Stimulated activated CD8-positive, alpha-beta memory T cell treated with anti-CD3 and anti-CD28 coated beads, Interleukin-15, amount 100 ng/mL, for 1 hour (primary cell): ENCODE data around the gene STON1.
"Not testable (repeated sequence)": the region's sequence is repeated elsewhere in the genome, so short reads cannot be mapped to it uniquely, and the experiment has no call there.

Experiments
- DNase-seq: peaks from one replicate; pipeline ENCODE4 v3.0.0-alpha.2; 2020; ENCODE audit warnings: low read depth

Gene STON1

DNA sequence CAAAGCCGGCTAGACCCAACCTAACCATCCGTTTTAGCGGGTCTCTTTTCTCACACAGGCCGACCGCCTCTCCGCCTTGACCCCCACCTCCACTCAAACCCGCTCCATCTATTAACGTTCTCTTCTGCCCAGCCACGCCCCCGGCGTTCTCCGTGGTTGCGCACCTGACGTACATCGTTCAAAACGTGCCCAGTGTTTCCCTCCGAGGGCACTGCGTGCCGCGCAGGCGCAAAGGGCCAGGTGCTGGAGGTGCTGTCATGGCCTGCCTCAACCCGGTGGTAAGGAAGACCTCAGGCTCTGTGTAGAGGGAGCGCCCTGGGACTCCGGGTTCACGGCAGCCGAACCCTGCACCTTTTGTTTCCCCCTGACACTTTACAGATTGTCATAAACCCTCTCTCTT, 87.7 kb downstream of the STON1 start, which contains the start of gene GTF2A1L:
GTF2A1L (plus strand) TSS at position 239 of the 400 bp plus-strand sequence; CDS start at position 258, 19 bp downstream.
- DNase-seq: no peak

DNA sequence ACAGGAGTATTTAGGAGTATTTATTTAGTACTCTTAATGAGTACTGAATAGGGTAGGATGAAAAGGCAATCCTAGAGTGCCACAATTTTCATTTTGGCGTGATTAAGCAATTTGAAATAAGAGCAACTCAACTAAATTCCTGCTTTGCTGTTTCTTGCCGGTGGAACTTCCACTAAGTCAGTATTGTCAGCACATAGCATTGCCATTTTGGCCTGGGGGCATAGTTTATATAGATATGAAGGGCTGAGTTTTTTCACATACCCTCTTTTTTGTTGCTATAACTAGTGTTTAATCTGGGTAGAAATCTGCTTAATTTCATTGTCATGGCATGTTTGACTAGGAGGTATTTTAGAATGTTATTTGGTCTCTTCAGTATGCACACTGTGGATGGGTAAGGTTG, 89.6 kb downstream of the STON1 start:
- DNase-seq: no peak

DNA sequence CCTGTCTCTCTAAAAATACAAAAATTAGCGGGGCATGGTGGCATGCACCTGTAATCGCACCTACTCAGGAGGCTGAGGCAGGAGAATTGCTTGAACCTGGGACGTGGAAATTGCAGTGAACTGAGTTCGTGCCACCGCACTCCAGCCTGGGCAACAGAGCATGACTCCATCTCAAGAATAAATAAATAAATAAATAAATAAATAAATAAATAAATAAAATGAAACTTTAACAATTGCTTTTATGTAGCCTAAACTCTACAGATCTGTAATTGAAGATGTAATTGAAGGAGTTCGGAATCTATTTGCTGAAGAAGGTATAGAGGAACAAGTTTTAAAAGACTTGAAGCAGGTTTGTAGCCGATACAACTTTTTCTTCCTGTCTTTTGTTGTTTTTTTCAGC, 90.7 kb downstream of the STON1 start:
- no peak for DNase-seq

DNA sequence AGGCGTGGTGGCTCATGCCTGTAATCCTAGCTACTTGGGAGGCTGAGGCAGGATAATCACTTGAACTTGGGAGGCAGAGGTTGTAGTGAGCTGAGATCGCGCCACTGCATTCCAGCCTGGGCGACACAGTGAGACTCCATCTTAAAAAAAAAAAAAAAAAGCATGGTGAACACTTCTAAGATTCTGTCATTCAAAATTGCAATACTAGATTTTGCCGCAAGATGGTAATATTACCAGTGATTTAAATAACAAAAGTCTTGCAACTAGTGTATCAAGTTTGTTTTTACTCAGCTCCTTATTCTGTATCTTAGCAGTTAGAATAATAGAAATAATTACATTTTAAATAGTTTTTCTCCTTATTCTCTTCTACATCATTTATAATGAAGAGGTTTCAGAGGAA, 92.7 kb downstream of the STON1 start:
- DNase-seq: not testable (repeated sequence)

DNA sequence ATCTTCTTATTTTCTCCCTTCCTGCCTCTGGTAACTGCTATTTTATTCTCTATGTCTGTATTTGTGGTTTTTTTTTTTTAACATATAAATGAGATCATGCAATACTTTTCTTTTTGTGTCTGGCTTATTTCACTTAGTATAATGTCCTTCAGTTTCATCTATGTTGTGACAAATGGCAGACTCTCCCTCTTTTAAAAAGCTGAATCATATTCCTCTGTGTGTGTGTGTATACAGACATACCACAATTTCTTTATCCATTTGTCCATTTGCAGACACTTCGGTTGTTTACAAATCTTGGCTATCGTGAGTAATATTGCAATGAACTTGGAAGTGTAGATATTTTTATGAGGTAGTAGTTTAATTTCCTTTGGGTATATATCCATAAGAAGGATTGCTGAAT, 94.7 kb downstream of the STON1 start:
- DNase-seq: no peak

GRCh38 chr2:48626047-48626446, 96.1 kb downstream of the STON1 start:
- no peak for DNase-seq

- no peak for DNase-seq
Measured at GRCh38 chr2:48633143-48633542, 103.2 kb downstream of the STON1 start.

DNA sequence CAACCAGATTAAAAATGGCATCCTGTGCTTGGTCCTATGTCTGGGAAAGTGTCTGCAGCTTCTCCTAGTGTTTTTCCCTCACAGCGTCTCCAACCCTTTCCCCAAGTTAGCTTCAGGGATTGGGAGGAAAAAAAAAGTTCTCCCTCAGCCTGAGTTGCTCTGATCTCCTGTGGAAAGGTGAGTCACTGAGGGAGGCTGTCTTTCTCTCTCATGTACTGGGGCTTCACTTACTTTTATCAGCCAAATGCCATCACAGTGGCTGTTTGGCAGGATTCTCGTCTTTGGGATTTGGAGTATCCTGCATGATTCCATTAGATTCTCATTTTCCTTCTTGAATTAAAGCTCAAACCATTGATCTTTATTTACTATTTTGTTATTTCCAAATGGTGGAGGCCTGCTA, 105.8 kb downstream of the STON1 start:
- no peak for DNase-seq

GRCh38 chr2:48638261-48638660, 108.3 kb downstream of the STON1 start:
- no peak for DNase-seq
